Peyer's patch (tissue), 4 donors: ENCODE measurements around the gene COPA.

Experiments used
- CTCF ChIP-seq, 6 experiments: fragments of 450-650 bp in 4 of 6; fragments of 200-600 bp in 2 of 6; sonication (generic) in 1 of 6; IDR thresholded peaks; one replicate each; pipeline ENCODE4 v1.5.1; 2017 to 2019; ENCODE audit warnings: antibody characterized with exemption in 6 of 6, mild to moderate bottlenecking in 3 of 6, moderate library complexity in 1 of 6
- POLR2A ChIP-seq, 2 donors: fragments of 450-650 bp; IDR thresholded peaks; one replicate each; pipeline ENCODE4 v1.5.1; 2017; ENCODE audit warnings: antibody characterized with exemption in 2 of 2, mild to moderate bottlenecking in 2 of 2, moderate library complexity in 2 of 2

GRCh38 chr1:160373696-160374095 lies 30.6 kb upstream of the COPA start:
- TF ChIP-seq CTCF (IDR thresholded peaks at IDR 0.05): no peak
- TF ChIP-seq POLR2A (IDR thresholded peaks at IDR 0.05): no peak
